ENCODE results near the gene SYTL2.
"Not testable (repeated sequence)": the region's sequence is repeated elsewhere in the genome, so short reads cannot be mapped to it uniquely, and the experiment has no call there.

Gene SYTL2, protein sequence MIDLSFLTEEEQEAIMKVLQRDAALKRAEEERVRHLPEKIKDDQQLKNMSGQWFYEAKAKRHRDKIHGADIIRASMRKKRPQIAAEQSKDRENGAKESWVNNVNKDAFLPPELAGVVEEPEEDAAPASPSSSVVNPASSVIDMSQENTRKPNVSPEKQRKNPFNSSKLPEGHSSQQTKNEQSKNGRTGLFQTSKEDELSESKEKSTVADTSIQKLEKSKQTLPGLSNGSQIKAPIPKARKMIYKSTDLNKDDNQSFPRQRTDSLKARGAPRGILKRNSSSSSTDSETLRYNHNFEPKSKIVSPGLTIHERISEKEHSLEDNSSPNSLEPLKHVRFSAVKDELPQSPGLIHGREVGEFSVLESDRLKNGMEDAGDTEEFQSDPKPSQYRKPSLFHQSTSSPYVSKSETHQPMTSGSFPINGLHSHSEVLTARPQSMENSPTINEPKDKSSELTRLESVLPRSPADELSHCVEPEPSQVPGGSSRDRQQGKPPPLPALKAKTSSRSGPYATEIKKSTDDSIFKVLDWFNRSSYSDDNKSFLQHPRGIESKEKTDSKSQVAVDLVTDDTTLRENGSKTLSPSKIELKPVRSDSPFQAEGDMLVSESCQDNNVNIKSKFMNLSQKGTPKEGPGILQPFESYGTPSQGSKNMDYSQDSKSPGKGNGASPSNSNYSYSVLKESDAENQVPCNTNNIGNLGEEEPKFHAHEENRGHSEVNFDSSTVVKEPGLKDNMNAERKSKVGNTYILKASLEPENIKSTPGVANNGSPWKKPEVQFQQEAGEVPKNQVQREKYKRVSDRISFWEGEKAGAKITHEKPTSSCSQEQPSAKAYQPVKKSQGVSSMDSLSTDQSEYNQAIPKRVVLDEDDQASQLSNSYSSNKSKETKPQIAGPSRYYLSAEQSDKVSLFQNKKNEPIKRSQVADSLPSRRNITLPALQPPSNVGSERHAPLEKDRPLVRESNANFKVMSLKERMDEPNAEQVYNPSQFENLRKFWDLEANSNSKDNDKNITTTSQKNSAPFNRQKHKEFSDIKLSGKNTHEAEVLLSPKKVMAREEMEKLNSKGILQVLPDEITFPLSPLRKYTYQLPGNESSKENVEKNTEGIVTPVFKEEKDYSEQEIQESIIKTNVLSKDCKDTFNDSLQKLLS (N-terminal part only)

DNA sequence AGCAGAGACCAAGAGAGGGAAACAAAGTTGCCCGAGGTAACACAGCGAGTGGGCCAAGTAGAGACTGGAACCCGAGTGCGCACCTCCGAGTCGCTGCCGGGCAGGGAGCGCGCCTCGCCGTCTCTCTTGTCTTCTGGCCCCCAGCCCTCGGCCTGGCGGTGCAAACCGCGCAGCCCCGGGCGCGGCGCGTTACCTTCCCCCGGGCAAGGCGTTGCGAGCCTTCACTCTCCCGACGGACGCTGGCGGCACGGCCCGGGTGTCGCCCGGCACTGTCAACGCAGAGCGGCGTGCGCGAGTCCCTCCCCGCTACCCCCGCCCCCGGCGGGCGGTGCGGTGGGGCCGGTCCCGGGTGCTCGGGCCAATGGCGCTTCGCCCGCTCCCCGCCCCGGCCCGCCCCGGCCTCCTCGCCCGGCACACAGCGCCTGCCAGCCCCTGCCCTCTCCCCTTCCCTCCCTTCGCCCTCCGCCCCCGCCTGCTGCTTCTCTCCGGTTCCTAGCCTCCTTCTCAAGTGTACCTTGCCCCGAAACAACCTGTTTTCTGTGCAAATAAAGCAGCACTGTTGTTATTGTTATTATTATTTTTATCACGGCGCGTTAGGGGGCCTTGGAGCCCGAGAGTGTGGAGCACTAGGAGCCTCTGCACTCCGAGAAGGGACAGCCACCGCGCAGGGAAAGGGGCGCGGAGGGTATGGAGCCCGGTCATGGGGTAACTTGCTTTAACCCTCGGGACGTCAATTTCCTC lies at the start of gene SYTL2:
Gene SYTL2, minus strand, starts transcription at position 271 of the 741 bp plus-strand sequence. CDS start 53,416 bp downstream, outside the sequence.
- DNase-seq, result peak; percentile 44

DNA sequence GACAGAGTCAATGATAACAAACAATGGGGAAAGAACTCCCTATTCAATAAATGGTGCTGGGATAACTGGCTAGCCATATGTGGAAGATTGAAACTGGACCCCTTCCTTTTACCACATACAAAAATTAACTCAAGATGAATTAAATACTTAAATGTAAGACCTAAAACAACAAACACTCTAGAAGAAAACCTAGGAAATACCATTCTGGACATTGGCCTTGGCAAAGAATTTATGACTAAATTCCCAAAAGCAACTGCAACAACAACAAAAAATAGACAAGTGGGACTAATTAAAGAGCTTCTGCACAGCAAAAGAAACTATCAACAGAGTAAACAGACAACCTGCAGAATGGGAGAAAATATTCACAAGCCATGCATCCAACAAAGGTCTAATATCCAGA lies 48.6 kb upstream of the SYTL2 start:
- not testable (repeated sequence) for DNase-seq

DNA sequence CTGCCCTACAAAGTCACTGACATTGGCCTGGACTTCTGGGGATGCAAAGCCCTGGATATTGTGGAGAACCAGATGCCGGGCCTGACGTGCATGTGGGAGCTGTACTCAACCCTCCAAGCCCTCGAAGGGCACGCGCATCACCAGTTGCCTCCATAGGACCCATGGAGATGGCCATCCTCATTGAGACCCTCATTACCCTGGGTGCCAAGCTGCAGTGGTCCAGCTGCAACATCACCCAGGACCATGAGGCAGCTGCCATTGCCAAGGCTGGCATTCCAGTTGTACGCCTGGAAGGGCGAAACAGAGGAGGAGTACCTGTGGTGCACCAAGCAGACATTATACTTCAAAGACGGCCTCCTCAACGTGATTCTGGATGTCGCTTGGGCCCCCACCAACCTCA lies 46.2 kb upstream of the SYTL2 start:
- DNase-seq, result no peak

DNA sequence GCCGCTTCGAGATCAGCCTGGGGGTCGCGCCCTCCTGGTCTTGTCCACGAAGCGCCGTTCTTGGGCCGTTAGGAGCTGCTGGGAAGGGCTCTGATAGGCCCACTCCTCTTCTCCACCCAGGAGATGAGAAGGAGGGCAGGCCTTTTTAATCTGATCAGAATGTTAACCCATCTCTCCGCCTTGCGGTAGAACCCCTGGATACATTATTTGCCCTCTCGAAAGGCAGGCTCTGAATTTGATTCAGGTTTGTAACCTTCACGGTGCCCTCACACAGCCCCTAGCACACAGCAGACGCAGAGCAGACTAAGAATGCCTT lies 44.4 kb upstream of the SYTL2 start, which contains the start of gene CCDC83:
Gene CCDC83, plus strand, starts transcription at position 43 of the 316 bp plus-strand sequence. CDS start 9,741 bp downstream, outside the sequence.
- no peak for DNase-seq

DNA sequence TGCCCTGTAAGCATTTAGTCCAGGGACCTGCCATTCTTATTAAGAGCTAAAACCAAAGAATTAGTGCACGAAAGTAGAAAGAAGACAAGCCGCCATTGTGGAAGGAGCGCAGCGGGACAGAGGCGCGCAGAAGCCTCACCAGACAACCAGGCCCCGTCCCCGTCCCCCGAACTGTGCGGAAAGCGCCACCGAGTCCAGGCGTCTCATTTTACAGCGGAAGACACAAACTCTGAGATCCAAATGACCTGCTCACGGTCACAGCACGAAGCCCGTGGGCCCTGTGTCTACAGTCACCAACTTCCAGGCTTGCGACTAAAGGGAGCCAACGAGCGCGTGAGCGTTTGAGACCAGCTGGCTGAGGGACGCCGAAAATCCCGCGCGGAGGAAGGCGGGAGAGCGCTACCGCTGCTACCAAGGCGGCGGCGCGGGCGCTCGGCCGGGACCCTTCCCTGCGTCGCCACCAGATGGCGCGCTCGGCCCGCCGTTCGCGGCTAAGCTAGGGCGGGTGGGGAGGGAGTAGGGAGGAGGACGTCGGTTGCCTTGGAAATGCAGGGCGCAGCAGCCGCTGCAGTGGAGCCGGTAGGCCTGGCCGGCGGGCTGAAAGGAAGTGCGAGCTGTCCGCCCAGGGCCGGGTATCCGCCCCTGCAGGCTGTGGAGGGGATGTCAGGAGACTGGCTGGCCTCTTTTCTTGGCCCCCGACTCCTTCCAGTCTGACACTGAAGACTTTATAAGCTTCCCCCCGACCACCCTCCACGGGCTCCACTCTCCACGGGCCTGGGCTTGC lies 43.8 kb upstream of the SYTL2 start:
- DNase-seq, result peak; percentile 97

DNA sequence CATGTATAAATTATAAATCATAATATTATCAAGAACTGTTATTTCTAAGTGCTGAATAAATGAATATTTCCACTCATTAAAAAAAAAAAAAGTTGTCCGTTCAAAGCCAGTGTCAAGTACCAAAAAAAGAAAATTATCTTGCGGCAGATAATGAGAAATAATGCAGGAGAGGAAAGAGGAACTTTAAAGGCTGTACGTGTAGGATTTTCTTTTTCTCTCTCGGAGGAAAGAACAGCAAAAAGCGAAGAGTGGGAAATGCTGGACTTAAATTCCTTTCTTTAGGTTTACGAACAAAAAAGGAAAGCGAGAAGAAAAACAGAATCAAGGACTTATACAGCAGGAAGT lies 43.2 kb upstream of the SYTL2 start:
- no peak for DNase-seq

DNA sequence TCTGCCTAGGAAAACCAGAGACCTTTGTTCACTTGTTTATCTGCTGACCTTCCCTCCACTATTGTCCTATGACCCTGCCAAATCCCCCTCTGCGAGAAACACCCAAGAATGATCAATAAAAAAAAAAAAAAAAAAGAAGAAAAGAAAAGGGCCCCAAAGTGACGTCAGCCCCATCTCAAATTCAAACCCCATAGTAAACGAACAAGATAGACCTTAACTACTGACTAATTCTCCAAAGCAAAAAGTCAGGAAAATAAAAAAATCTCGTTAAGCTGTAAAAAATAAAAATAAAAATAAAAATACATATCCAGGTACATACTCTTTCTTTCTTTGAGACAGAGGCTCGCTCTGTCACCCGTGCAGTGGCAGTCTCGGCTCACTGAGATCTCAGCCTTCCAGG lies 42.6 kb upstream of the SYTL2 start:
- DNase-seq, result not testable (repeated sequence)

DNA sequence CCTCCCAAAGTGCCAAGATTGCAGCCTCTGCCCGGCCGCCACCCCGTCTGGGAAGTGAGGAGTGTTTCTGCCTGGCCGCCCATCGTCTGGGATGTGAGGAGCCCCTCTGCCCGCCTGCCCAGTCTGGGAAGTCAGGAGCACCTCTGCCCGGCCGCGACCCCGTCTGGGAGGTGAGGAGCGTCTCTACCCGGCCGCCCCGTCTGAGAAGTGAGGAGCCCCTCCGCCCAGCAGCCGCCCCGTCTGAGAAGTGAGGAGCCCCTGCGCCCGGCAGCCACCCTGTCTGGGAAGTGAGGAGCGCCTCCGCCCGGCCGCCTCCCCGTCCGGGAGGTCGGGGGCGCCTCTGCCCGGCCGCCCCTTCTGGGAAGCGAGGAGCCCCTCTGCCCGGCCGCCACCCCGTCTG lies 41.8 kb upstream of the SYTL2 start:
- DNase-seq, result not testable (repeated sequence)

DNA sequence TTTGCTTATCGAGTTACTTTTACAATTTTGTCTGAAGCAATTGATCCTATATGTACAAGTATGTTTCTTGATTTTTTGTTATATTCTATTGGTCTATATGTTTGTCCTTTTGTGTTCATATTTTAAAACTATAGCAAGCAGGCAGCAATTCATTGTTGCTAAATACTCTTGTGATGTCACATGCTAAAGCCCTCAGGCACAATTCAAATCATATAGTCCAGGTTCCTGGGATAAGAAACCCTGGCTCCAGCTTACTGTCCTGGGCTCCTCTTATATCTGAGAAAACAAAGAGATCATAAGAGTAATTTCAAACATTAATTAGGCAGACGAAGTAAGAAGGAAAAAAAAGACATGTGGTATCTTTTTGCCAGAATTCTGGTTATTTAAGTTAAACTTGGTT lies 37.6 kb upstream of the SYTL2 start:
- DNase-seq, result no peak

DNA sequence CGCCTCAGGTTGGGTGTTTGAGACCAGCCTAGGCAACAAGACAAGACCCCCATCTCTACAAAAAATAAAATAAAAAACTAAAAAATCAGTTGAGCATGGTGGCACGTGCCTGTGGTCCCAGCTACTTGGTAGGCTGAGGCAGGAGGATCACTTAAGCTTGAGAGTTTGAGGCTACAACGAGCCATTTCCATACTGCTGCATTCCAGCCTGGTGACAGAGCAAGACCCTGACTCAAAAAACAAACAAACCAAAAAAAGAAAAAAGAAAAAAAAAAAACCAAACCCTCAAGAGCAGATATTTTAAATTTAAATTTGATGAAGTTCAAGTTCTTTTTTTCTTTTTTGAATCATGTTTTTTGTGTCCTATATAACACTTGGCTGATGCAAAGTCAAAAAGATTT lies 37.1 kb upstream of the SYTL2 start:
- no peak for DNase-seq

DNA sequence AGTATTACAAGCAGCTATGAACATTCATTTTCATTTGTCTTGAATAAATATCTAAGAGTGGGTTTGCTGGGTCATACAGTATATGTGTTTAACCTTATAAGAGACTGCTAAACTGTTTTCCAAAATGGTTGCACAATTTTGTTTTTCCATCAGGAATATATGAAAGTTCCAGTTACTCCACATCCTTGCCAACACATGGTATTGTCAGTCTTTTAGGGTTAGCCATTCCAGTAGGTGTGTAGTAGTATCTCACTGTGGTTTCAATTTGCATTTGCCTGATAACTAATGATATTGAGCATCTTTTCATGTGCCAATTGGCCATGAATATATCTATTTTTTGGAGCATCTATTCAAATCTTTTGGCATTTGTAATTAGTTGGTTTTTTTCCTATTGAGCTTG lies 36.5 kb upstream of the SYTL2 start:
- DNase-seq, result no peak

DNA sequence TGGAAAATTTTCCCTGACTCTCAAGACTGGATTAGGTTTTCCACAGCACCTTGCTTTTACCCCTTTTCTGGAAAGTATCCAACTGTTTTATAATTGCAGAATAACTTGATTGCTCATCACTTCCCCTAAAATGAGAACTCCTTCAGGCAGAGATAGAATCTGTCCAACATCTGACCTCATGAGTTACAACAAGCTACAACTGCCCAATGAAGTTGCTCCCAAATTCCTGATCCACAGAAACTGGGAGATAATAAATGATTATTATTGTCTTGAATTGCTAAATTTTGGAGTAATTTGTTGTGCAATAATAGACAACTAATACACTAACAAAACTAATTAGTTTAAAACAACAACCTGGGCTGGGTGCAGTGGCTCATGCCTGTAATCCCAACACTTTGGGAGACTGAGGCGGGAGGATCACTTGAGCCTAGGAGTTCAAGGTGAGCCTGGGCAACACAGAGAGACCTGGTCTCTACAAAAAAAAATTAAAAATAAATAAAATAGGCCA lies 34.2 kb upstream of the SYTL2 start:
- DNase-seq, result no peak

DNA sequence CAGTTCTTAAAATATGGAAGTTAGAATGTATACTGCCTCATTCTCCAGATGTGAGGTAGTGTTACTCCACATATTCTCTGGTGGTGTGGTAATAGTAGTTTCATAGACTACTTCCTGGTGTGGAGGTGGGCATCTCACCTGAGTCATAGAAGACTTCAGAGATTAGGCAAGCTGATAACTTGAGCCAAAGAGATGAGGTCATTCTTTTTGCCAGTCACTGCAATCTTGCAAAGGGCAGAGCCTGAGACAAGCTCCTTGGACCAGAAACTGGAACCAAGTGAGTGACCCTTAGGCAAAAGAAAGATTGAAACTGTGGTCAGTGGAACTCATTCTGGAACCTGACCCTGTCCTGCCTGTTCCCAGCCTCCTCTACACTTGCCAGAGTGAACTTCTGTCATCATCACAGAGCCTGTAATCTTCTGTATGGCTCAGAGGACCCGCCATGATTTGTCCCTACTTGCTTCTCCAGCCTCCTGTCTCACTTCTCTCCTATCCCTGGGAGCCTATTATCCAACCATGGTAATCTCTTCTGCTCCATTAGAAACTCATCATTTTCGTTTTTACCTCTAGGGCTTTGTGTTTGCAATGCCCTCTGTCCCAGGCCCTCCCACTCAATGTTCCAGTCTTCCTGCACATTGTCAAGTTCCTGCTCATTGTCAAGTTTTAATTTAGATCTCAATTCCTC lies 33.6 kb upstream of the SYTL2 start:
- no peak for DNase-seq

DNA sequence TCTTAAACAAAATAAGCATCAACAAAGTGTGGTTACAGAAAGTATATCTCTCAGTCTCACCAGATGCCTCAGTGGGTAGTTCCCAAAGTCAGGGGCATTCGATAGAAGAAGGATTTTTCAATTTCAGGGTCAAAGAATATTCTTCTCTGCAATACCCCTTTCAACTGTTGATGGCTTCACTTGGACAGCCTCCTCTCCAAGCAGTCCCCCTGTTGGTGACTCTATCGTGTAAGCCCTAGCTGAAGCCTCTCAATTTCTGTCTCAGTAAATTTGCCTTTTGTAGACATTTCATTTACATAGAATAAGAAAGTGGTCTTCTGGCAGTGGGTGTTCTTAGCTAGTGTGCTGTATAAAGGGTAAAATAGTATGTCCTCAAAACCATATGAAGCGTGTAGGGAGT lies 33.0 kb upstream of the SYTL2 start:
- DNase-seq, result no peak

DNA sequence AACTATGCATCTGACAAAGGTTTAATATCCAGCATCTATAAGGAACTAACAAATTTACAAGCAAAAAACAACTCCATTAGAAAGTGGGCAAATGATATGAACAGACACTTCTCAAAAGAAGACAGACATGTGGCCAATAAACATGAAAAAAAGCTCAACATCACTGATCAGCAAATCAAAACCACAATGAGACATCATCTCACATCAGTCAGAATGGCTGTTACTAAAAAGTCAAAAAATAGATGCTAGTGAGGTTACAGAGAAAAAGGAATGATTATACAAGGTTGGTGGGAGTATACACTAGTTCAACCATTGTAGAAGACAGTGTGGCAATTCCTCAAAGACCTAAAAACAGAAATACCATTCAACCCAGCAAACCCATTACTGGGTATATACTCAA lies 30.0 kb upstream of the SYTL2 start:
- DNase-seq, result not testable (repeated sequence)

DNA sequence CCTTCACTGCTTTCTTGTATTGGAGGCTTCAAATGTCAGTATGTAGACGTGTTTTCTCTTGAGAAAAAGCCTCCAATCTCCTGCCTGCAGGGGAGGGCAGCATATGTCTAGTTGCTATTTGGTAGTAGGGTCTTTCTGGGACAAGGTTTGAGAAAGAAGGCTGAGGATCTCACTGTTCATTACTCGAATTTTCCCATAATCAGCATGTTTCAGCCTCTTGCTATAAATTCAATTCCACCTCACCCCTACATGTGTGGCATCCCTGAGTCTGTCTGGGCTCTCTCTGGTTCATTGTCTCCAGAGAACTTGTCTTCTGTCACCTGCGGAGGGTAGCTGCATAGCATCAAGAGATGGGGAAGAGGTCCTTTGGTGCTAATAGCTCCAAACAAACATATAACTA lies 24.8 kb upstream of the SYTL2 start:
- DNase-seq, result no peak

DNA sequence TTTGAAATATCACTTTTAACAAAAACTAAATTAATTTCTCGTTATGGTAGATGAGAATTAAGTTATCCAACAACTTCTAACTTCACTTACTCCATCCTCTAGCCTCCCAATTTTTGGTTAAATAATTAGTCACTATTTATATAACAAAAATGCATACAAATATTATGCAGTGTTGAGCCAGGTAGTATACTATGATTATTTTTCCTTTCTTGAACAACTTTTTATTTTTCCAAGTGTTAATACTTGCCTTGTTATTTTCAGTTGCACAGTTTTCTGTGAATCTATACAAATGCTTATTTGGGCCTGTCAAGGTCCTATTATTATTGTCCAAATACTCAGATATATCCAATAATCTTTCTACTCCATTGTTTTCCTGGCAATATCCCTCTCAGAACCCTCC lies 24.3 kb upstream of the SYTL2 start:
- DNase-seq, result no peak

DNA sequence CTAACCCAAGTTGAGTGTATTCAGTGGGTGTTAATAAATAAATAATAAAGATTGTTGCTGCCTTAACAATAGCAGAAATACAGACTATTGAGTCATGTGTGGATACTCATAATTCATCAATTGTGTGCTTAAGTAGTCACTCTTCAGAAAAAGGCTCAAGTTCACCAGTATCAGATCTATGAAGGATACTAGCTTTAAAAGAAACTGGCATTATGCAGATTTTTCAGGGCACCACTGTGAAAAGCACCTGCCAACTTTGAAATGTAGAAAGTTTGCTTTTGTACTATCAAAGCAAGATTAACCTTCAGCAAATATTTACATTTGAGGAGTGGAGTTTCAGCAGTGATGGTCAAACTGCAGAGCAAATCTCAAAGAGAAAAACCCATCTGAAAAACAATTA lies 20.1 kb upstream of the SYTL2 start:
- no peak for DNase-seq

DNA sequence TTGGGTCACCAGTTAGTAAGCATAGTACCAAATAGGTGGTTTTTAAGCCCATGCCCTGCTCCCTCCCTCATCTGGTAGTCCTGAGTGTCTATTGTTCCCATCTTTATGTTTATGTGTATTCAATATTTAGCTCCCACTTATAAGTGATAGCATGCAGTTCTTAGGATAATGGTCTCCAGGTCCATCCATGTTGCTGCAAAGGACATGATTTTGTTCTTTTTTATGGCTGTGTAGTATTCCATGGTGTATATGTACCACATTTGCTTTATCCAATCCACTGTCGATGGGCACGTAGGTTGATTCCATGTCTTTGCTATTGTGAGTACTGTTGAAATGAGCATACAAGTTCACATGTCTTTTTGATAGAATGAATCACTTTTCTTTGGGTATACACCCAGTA lies 18.2 kb upstream of the SYTL2 start:
- DNase-seq, result no peak

DNA sequence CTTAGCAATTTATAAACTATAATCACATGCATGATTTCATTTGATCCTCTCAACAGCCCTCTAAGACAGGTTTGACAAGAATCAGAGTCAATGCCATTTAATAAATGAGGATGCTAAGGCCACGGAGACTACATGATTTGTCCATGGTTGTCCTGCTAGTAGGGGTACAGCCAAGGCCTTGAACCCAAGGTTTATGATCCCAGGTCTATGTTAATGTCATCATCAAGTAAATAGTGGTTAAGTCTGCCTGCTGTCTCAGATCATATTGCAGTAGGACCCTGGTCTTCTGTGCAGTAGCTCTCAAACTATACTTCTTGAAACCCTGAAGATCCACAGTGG lies 17.7 kb upstream of the SYTL2 start:
- no peak for DNase-seq
